ENCODE results near the gene PDSS2.

DNA sequence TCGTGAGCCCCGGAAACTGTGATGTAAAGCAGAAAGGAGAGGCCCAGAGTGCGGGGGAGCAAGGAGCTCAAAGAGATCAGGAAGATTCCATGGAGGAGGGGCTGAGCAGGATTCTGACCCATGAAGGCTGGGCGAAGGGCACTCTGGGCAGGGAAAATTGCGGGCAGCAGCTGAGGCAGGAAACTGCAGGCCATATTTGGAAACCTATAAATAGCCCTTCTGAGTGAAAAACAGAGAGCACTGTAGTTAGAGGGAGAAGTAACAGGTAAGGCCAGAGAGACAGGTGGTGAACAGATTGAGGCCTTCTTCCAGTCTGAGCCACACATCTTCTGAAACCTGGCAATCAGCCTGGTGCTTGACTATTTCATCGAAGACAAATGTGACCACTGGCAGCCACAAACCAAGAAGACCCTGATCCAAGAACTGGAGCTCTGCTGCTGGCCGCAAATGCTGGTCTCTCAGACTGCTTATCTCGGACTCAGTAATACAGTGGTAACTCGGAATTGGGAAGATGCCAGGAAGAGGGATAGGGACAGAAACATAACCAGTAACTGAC, 329.9 kb downstream of the PDSS2 start:
- TF ChIP-seq, protein P1, sequence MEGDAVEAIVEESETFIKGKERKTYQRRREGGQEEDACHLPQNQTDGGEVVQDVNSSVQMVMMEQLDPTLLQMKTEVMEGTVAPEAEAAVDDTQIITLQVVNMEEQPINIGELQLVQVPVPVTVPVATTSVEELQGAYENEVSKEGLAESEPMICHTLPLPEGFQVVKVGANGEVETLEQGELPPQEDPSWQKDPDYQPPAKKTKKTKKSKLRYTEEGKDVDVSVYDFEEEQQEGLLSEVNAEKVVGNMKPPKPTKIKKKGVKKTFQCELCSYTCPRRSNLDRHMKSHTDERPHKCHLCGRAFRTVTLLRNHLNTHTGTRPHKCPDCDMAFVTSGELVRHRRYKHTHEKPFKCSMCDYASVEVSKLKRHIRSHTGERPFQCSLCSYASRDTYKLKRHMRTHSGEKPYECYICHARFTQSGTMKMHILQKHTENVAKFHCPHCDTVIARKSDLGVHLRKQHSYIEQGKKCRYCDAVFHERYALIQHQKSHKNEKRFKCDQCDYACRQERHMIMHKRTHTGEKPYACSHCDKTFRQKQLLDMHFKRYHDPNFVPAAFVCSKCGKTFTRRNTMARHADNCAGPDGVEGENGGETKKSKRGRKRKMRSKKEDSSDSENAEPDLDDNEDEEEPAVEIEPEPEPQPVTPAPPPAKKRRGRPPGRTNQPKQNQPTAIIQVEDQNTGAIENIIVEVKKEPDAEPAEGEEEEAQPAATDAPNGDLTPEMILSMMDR (IDR thresholded peaks at IDR 0.05): no peak
- TF ChIP-seq POLR2A (IDR thresholded peaks at IDR 0.05): no peak
